ENCODE data around the gene NAGLU.

The NAGLU gene

GRCh38 chr17:42521666-42522262, 14.3 kb upstream of the NAGLU start:
- Histone ChIP-seq H3K27ac (ENCODE audit: low read depth, low read length) (no peak overlapping the region), H3K9me2 (replicated peaks; ENCODE audit: control insufficient read depth, low read length) (no peaks in the 10 kb centered on the region), H3K9me3 (ENCODE audit: control insufficient read depth, insufficient read depth, low read length) (no peaks in the 10 kb centered on the region), H3K4me1 (ENCODE audit: control insufficient read depth, low read length) (0 out of 2 replicates have a peak, but pooled peaks cover 2% of the 10 kb centered on the region), H3F3A (ENCODE audit: control insufficient read depth, insufficient read depth) (no peaks in the 10 kb centered on the region), H3K4me2 (ENCODE audit: low read length) (no peak overlapping the region), H3K27me3 (ENCODE audit: control insufficient read depth, low read length) (peaks cover 34% of the 10 kb centered on the region), H3K4me3 (ENCODE audit: low read length) (no peak overlapping the region), H3K79me2 (ENCODE audit: control insufficient read depth, low read length) (no peaks in the 10 kb centered on the region), H3K36me3 (ENCODE audit: control insufficient read depth, low read length) (no peaks in the 10 kb centered on the region), H4K20me1 (ENCODE audit: control insufficient read depth, insufficient read depth, low read depth, low read length) (no peaks in the 10 kb centered on the region)
- no peak for TF ChIP-seq CTCF (IDR thresholded peaks at IDR 0.05; ENCODE audit: low read depth, low read length, poor library complexity, severe bottlenecking)
- TF ChIP-seq EZH2phosphoT487 (IDR thresholded peaks at IDR 0.05; ENCODE audit: borderline replicate concordance, low read length), result no peak

GRCh38 chr17:42522263-42522790, 13.7 kb upstream of the NAGLU start:
- no peaks in the 10 kb centered on the region for H3K36me3 ChIP-seq (ENCODE audit: control insufficient read depth, low read length)
- no peak overlapping the region for H3K4me3 ChIP-seq (ENCODE audit: low read length)
- H3K9me3 ChIP-seq (ENCODE audit: control insufficient read depth, insufficient read depth, low read length), result no peaks in the 10 kb centered on the region
- no peak overlapping the region for H3K27ac ChIP-seq (ENCODE audit: low read depth, low read length)
- H4K20me1 ChIP-seq (ENCODE audit: control insufficient read depth, insufficient read depth, low read depth, low read length), result no peaks in the 10 kb centered on the region
- H3K79me2 ChIP-seq (ENCODE audit: control insufficient read depth, low read length), result no peaks in the 10 kb centered on the region
- H3K4me1 ChIP-seq (ENCODE audit: control insufficient read depth, low read length), result 0 out of 2 replicates have a peak, but pooled peaks cover under 1% of the 10 kb centered on the region
- H3K27me3 ChIP-seq (ENCODE audit: control insufficient read depth, low read length), result peaks cover 32% of the 10 kb centered on the region
- no peak for TF ChIP-seq CTCF (IDR thresholded peaks at IDR 0.05; ENCODE audit: low read depth, low read length, poor library complexity, severe bottlenecking)
- no peak for TF ChIP-seq EZH2phosphoT487 (IDR thresholded peaks at IDR 0.05; ENCODE audit: borderline replicate concordance, low read length)
- H3K9me2 ChIP-seq (replicated peaks; ENCODE audit: control insufficient read depth, low read length), result no peaks in the 10 kb centered on the region
- H3F3A ChIP-seq (ENCODE audit: control insufficient read depth, insufficient read depth), result no peaks in the 10 kb centered on the region
- no peak overlapping the region for H3K4me2 ChIP-seq (ENCODE audit: low read length)

- TF ChIP-seq CTCF (IDR thresholded peaks at IDR 0.05; ENCODE audit: low read depth, low read length, poor library complexity, severe bottlenecking) (no peak), EZH2phosphoT487 (IDR thresholded peaks at IDR 0.05; ENCODE audit: borderline replicate concordance, low read length) (no peak)
- Histone ChIP-seq H3K4me3 (ENCODE audit: low read length) (no peak overlapping the region), H3K9me2 (replicated peaks; ENCODE audit: control insufficient read depth, low read length) (no peaks in the 10 kb centered on the region), H3K4me1 (ENCODE audit: control insufficient read depth, low read length) (no peaks in the 10 kb centered on the region), H4K20me1 (ENCODE audit: control insufficient read depth, insufficient read depth, low read depth, low read length) (no peaks in the 10 kb centered on the region), H3K4me2 (ENCODE audit: low read length) (no peak overlapping the region), H3K9me3 (ENCODE audit: control insufficient read depth, insufficient read depth, low read length) (no peaks in the 10 kb centered on the region), H3K79me2 (ENCODE audit: control insufficient read depth, low read length) (no peaks in the 10 kb centered on the region), H3K36me3 (ENCODE audit: control insufficient read depth, low read length) (no peaks in the 10 kb centered on the region), H3K27ac (ENCODE audit: low read depth, low read length) (no peak overlapping the region), H3K27me3 (ENCODE audit: control insufficient read depth, low read length) (peaks cover 32% of the 10 kb centered on the region), H3F3A (ENCODE audit: control insufficient read depth, insufficient read depth) (no peaks in the 10 kb centered on the region)
Observed at GRCh38 chr17:42522798-42523278, 13.2 kb upstream of the NAGLU start.

Measured in DOHH2 (cell line).